Stomach (tissue), 9 donors: Measurements from ENCODE around the gene MYCBPAP. TPM values are rescaled to one million over a fixed set of nuclear protein-coding genes. Genes with fewer than 3 reads are reported as not detected.

ENCODE experiments used
- DNase-seq, 2 donors: peaks; one replicate each; pipeline versions ENCODE4 v3.0.0 to v3.0.0-alpha.2; 2013 to 2019
- H3K27ac ChIP-seq, 5 donors: fragments of 200-600 bp in 4 of 5; sonication (generic) in 4 of 5; one replicate each; pipeline ENCODE4 v1.5.1; 2013 to 2019; ENCODE audit warnings: mild to moderate bottlenecking in 1 of 5, moderate library complexity in 1 of 5
- H3K27me3 ChIP-seq, 3 donors: fragments of 200-600 bp; sonication (generic); one replicate each; pipeline ENCODE4 v1.5.1; 2017 to 2019; ENCODE audit warnings: mixed run types in 1 of 3
- H3K36me3 ChIP-seq, 4 donors: fragments of 200-600 bp; sonication (generic); 1 replicate in 3 of 4; 2 replicates in 1 of 4; pipeline ENCODE4 v1.5.1; 2016 to 2019
- H3K4me1 ChIP-seq, 4 donors: fragments of 200-600 bp; sonication (generic); one replicate each; pipeline ENCODE4 v1.5.1; 2016 to 2019
- H3K4me3 ChIP-seq, 4 donors: fragments of 200-600 bp; sonication (generic) in 3 of 4; one replicate each; pipeline ENCODE4 v1.5.1; 2016 to 2019; ENCODE audit warnings: mild to moderate bottlenecking in 1 of 4
- H3K9me3 ChIP-seq, 4 donors: fragments of 200-600 bp; sonication (generic); one replicate each; pipeline ENCODE4 v1.5.1; 2016 to 2019
- CTCF ChIP-seq, 7 experiments: fragments of 450-650 bp in 4 of 7; fragments of 200-600 bp in 3 of 7; sonication (generic) in 3 of 7; IDR thresholded peaks; one replicate each; pipeline ENCODE4 v1.5.1; 2016 to 2019; ENCODE audit warnings: antibody characterized with exemption in 7 of 7, control low read depth in 2 of 7, mild to moderate bottlenecking in 1 of 7
- EP300 ChIP-seq: sonication (generic); formaldehyde crosslinking; IDR thresholded peaks from one replicate; pipeline ENCODE4 v1.6.1; 2017; ENCODE audit warnings: antibody characterized with exemption
- POLR2A ChIP-seq, 4 donors: fragments of 450-650 bp; IDR thresholded peaks; one replicate each; pipeline ENCODE4 v1.6.1; 2016; ENCODE audit warnings: antibody characterized with exemption in 4 of 4, control low read depth in 2 of 4, mild to moderate bottlenecking in 1 of 4, moderate library complexity in 1 of 4
- POLR2AphosphoS5 ChIP-seq, 3 donors: sonication (generic); formaldehyde crosslinking; IDR thresholded peaks; one replicate each; pipeline ENCODE4 v1.6.1; 2016; ENCODE audit warnings: antibody characterized with exemption in 3 of 3
- WGBS, 5 donors: extraction: QIAGEN DNeasy Blood & Tissue Kit in 3 of 5; methylation state at CpG; one replicate each; pipeline versions ENCODE4 v1.1.5 to v1.1.7; 2013 to 2018; 5-methylcytosine and 5-hydroxymethylcytosine counted together
- intact Hi-C: fragments of 100-400 bp; cut with DNase I; formaldehyde crosslinking; loops from one replicate; pipeline ENCODE4 v1.15.1; 2023; ENCODE audit warnings: low total_unique reads
- polyA plus RNA-seq, 3 donors: library from polyadenylated mRNA; stranded (reverse); fragments of 200-250 nt; gene quantifications; one replicate each; pipeline ENCODE4 v1.2.3, GENCODE V29; 2013
- total RNA-seq, 5 donors: library from RNA; depleted of rRNA; stranded (reverse); fragments of >200 nt; gene quantifications; one replicate each; pipeline versions ENCODE4 v1.1.0 to v1.2.3, GENCODE V29; 2014 to 2016
- donor health status: healthy with polysubstance abuse.
- donor health status: Bipolar disorder and iron deficiency.
- donor health status: healthy.

The MYCBPAP gene
- total and polyA plus RNA-seq, 8 donors: 0.25 to 2.7 (median 1.1) TPM; not detected in 3

- Histone ChIP-seq H3K27ac (peak overlapping the region in 4 of 5 donors; percentile 75 to 91 (median 80)), H3K36me3 (peaks cover 25 to 47% (median 46%) of the 10 kb centered on the region in 4 donors), H3K9me3 (no peaks in the 10 kb centered on the region), H3K27me3 (no peaks in the 10 kb centered on the region), H3K4me1 (peaks cover 19 to 59% (median 41%) of the 10 kb centered on the region in 4 donors), H3K4me3 (no peak overlapping the region)
- TF ChIP-seq EP300 (no peak), POLR2AphosphoS5 (IDR thresholded peaks at IDR 0.05) (no peak), POLR2A (IDR thresholded peaks at IDR 0.05) (no peak), CTCF (IDR thresholded peaks at IDR 0.05) (no peak)
- no peak for DNase-seq
- intact Hi-C loops: loop anchor here (10.0 kb wide), 1 partner anchor 53 kb away; the partner anchor contains the start of gene EPN3
- 60 to 86% (median 81%) methylated on average over 1 to 23 of the region's 23 CpGs for WGBS, 5 donors
Measured at GRCh38 chr17:50482110-50482509, 26.1 kb upstream of the MYCBPAP start.

DNA sequence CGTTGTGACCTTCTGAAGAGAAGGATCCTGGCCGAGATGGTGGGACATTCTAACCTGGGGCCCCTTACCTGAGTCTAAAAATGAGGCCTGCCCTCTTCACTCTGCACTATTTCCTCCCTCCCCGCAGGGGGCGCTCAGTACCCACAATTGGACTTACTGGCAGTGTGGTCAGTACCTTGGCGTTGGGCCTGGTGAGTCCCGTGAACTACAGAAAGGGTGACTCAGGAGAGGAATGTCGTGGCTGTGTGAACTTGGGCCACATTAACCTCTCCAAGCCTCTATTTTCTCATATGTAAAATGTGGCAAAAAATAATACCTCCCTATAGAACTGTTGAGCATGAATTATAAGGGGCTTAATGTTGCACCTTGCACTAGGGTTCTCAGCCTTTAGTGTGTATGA lies 25.7 kb upstream of the MYCBPAP start:
- DNase-seq: peak; percentile 95 to 98
- intact Hi-C loops: loop anchor here (10.0 kb wide), 1 partner anchor 52 kb away; the partner anchor contains the start of gene EPN3
- Histone ChIP-seq H3K9me3 (no peaks in the 10 kb centered on the region), H3K4me3 (no peak overlapping the region), H3K27me3 (no peaks in the 10 kb centered on the region), H3K27ac (peak overlapping the region; percentile 16 to 91 (median 77)), H3K36me3 (peaks cover 25 to 52% (median 49%) of the 10 kb centered on the region in 4 donors), H3K4me1 (peaks cover 19 to 57% (median 41%) of the 10 kb centered on the region in 4 donors)
- WGBS, 5 donors: 0 to 10% (median 7%) methylated on average over 6 to 7 of the region's 7 CpGs
- TF ChIP-seq CTCF (IDR thresholded peaks at IDR 0.05) (peak in 5 of 7 experiments; percentile 79 to 97 (median 88)), POLR2A (IDR thresholded peaks at IDR 0.05) (no peak), EP300 (peak; percentile 68), POLR2AphosphoS5 (IDR thresholded peaks at IDR 0.05) (peak; percentile 79 to 96 (median 80))

DNA sequence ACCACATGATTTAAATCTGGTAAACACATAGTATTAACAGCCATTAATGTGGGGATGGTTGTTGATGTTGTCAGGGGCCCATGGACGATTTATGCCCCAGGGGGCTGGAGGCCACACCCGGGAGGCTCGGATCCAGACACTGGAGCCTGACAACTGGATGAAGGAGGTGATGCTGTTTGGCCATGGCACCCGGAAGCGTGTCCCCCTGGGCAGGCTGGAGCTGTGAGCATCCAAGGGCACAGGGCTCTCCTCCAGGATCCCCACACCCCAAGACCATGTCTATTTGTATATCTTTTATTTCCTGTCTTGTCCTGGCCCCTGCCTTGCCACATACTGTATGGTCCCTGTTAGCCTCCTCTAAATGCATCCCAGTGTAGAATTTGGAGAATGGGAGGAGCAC lies 25.0 kb upstream of the MYCBPAP start:
- intact Hi-C loops: loop anchor here (10.0 kb wide), 1 partner anchor 52 kb away; the partner anchor contains the start of gene EPN3
- TF ChIP-seq POLR2AphosphoS5 (IDR thresholded peaks at IDR 0.05) (no peak), EP300 (no peak), CTCF (IDR thresholded peaks at IDR 0.05) (no peak), POLR2A (IDR thresholded peaks at IDR 0.05) (no peak)
- Histone ChIP-seq H3K36me3 (peaks cover 25 to 58% (median 53%) of the 10 kb centered on the region in 4 donors), H3K27ac (peak overlapping the region in 4 of 5 donors; percentile 75 to 91 (median 80)), H3K4me1 (peaks cover 18 to 49% (median 35%) of the 10 kb centered on the region in 4 donors), H3K27me3 (no peaks in the 10 kb centered on the region), H3K9me3 (no peaks in the 10 kb centered on the region), H3K4me3 (no peak overlapping the region)
- DNase-seq: no peak
- 74 to 84% (median 82%) methylated on average over 5 of the region's 5 CpGs for WGBS, 5 donors

GRCh38 chr17:50484386-50485155 lies 23.7 kb upstream of the MYCBPAP start:
- peaks cover 13 to 40% (median 24%) of the 10 kb centered on the region in 4 donors for H3K4me1 ChIP-seq
- intact Hi-C loops: loop anchor here (10.0 kb wide), 1 partner anchor 50 kb away; the partner anchor contains the start of gene EPN3
- no peaks in the 10 kb centered on the region for H3K9me3 ChIP-seq
- H3K27me3 ChIP-seq: no peaks in the 10 kb centered on the region
- TF ChIP-seq POLR2AphosphoS5 (IDR thresholded peaks at IDR 0.05): no peak
- no peak for TF ChIP-seq POLR2A (IDR thresholded peaks at IDR 0.05)
- no peak for TF ChIP-seq EP300
- TF ChIP-seq CTCF (IDR thresholded peaks at IDR 0.05): no peak
- 87 to 95% (median 92%) methylated on average over 7 to 11 of the region's 11 CpGs for WGBS, 5 donors
- no peak for DNase-seq
- H3K27ac ChIP-seq: no peak overlapping the region
- peaks cover 25 to 64% (median 53%) of the 10 kb centered on the region in 4 donors for H3K36me3 ChIP-seq
- no peak overlapping the region for H3K4me3 ChIP-seq
